Esophagus (tissue), 2 donors: ENCODE data around the gene PAQR5. TPM values are rescaled to one million over a fixed set of nuclear protein-coding genes. Genes with fewer than 3 reads are reported as not detected.

ENCODE experiments used
- H3K27ac ChIP-seq, 2 donors: one replicate each; pipeline ENCODE4 v1.5.1; 2013; ENCODE audit warnings: low read depth in 2 of 2, mild to moderate bottlenecking in 2 of 2, inconsistent platforms in 1 of 2, low read length in 1 of 2, moderate library complexity in 1 of 2
- H3K27me3 ChIP-seq, 2 donors: one replicate each; pipeline ENCODE4 v1.6.1; 2013; ENCODE audit warnings: low read length in 2 of 2, control low read depth in 1 of 2, mild to moderate bottlenecking in 1 of 2; ENCODE audit not compliant: insufficient read depth in 2 of 2, control insufficient read depth in 1 of 2
- H3K36me3 ChIP-seq, 2 donors: one replicate each; pipeline ENCODE4 v1.6.1; 2013; ENCODE audit warnings: low read length in 1 of 2; ENCODE audit not compliant: control insufficient read depth in 2 of 2, insufficient read depth in 2 of 2
- H3K4me1 ChIP-seq, 2 donors: one replicate each; pipeline ENCODE4 v1.6.1; 2013; ENCODE audit warnings: low read length in 1 of 2; ENCODE audit not compliant: control insufficient read depth in 2 of 2, insufficient read depth in 2 of 2
- H3K4me3 ChIP-seq, 2 donors: one replicate each; pipeline ENCODE4 v1.5.1; 2013; ENCODE audit warnings: low read length in 2 of 2, mild to moderate bottlenecking in 2 of 2, low read depth in 1 of 2, moderate library complexity in 1 of 2
- H3K9me3 ChIP-seq, 2 donors: one replicate each; pipeline ENCODE4 v1.6.1; 2013; ENCODE audit warnings: mild to moderate bottlenecking in 2 of 2, low read depth in 1 of 2, low read length in 1 of 2, moderate library complexity in 1 of 2; ENCODE audit not compliant: control insufficient read depth in 2 of 2, insufficient read depth in 1 of 2
- WGBS, 2 donors: extraction: QIAGEN DNeasy Blood & Tissue Kit; methylation state at CpG; one replicate each; pipeline ENCODE4 v1.1.7; 2013; 5-methylcytosine and 5-hydroxymethylcytosine counted together
- polyA plus RNA-seq, 2 donors: library from polyadenylated mRNA; stranded (reverse); fragments of 200-250 nt; gene quantifications; one replicate each; pipeline ENCODE4 v1.2.3, GENCODE V29; 2013
- donor health status: healthy with polysubstance abuse.
- donor health status: Bipolar disorder and iron deficiency.

PAQR5 gene, protein sequence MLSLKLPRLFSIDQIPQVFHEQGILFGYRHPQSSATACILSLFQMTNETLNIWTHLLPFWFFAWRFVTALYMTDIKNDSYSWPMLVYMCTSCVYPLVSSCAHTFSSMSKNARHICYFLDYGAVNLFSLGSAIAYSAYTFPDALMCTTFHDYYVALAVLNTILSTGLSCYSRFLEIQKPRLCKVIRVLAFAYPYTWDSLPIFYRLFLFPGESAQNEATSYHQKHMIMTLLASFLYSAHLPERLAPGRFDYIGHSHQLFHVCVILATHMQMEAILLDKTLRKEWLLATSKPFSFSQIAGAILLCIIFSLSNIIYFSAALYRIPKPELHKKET
- polyA plus RNA-seq, result 10 to 100 TPM in 1 of 2 donors, 1 to 10 TPM in 1; 8.5 to 10.5 TPM

DNA sequence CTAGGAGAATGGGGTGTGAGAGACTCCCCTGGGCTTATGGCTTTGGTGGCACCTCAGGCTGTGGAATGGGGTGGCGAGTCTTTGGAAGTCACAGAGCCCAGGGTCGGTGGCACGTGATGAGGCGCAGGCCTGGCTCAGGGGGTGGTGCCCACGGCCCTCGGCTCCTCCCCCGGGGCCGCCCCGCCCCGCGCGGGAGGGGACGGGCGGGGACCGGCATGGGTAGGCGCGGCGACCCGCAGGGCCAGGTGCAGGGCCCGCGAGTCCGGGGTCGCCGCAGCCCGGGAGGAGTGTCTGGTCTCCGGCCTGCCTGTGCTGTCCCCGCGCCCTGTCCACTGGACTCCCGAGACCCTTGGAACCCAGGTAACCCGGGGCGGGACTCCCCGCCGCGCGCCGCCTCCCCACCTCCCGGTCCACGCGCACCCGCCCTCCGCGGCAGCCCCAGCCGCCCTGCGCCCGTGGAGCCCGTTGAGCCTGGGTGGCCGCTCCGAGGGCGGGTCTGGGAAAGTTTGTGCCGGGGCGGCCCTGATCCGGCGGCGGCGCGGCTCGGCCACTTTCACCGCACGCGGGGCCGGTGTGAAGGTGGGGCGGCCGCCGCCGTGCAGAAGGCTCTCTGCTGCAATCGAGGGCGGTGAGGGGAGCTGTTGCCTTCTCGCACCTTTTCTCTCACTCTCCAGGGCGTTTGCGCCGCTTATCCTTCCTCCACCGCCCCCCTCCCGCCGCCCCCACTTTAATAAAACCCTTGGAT lies at the start of gene PAQR5:
Gene PAQR5 (plus strand): TSS at position 216 of the 745 bp plus-strand sequence. CDS start 61,169 bp downstream, outside the sequence.
- H3K4me1 ChIP-seq, result peaks cover 0 to 12% of the 10 kb centered on the region in 2 donors
- 1% methylated on average over 53 to 74 of the region's 74 CpGs for WGBS, 2 donors
- no peaks in the 10 kb centered on the region for H3K36me3 ChIP-seq
- H3K27me3 ChIP-seq, result no peaks in the 10 kb centered on the region
- no peaks in the 10 kb centered on the region for H3K9me3 ChIP-seq
- no peak within 1 kb of the TSS for H3K27ac ChIP-seq
- peak within 1 kb of the TSS; percentile 51 to 56 for H3K4me3 ChIP-seq

DNA sequence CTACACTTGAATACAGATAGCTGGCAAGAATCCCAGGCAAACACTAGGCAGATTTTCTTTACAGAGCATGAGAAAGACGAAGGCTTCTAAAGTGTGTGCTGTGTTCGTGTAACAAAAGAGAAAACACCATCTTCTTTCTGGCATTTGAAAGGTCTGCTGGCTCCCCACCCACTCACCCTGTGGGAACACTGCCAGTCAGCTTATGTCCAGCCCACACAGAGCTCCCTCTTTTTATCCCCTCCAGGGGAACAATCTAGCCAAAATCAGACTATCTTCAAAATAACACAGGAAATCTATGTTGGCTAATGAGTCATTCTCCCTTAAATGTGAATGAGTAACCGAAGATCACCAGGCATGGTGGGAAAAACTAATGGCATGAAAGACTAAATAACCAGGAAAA lies 45.6 kb upstream of the PAQR5 start:
- Histone ChIP-seq H3K36me3 (peaks cover 0 to 4% of the 10 kb centered on the region in 2 donors), H3K4me1 (peaks cover 0 to 3% of the 10 kb centered on the region in 2 donors), H3K27ac (no peak overlapping the region), H3K9me3 (peaks cover 0 to 2% of the 10 kb centered on the region in 2 donors), H3K4me3 (no peak overlapping the region), H3K27me3 (no peaks in the 10 kb centered on the region)
- WGBS, 2 donors, result 33 to 35% methylated on average over 3 of the region's 3 CpGs

DNA sequence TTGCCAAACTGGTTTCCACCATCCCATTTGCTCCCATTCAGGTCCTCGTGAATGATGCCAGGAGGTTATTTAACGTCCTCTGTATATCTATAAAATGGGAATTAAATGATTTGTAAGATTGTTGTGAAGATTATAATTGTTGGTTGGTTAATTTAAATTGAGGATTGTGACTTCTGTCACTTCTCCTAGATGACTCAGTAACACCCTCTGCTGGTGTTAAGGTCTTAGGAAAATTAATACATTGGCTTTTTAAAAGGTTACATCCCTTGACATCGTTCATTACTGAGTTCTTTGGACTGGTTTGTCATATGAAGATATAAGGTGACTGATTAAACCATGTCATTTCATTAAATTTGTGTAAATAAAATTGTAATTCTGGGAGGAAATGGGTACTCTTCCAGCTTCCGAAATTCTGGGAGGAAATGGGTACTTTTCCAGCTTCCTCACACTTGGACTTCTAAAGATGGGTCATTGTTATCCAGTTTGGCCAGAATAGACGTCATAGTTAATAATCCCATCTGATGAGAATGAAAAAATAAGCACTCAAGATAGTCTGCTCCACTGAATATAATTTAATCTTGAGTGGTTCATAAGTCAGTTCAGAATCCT lies 33.3 kb upstream of the PAQR5 start:
- WGBS, 2 donors, result 38% methylated on average over 5 of the region's 5 CpGs
- H3K4me1 ChIP-seq, result no peaks in the 10 kb centered on the region
- no peaks in the 10 kb centered on the region for H3K27me3 ChIP-seq
- no peak overlapping the region for H3K27ac ChIP-seq
- no peaks in the 10 kb centered on the region for H3K9me3 ChIP-seq
- no peak overlapping the region for H3K4me3 ChIP-seq
- H3K36me3 ChIP-seq, result peaks cover 0 to 3% of the 10 kb centered on the region in 2 donors

DNA sequence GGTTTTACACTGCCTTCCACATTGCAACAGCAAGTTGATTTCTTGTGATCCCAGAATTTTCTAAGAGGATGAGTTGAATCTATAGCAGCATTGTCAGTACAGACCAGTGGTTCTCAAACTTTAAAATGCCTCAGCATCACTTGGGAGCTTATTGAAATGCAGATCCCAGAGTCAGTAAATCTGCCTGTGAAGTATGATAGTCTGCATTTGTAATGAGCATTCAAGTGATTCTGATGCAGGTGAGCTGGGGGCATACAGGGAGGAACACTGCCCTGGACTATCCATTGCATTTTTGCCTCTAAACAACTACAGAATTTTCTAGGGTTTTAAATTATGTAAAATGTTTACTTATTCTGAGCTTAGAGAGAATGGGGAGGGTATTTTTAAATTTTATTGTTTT lies 27.5 kb upstream of the PAQR5 start:
- H3K4me1 ChIP-seq, result peaks cover 0 to 3% of the 10 kb centered on the region in 2 donors
- no peak overlapping the region for H3K4me3 ChIP-seq
- H3K9me3 ChIP-seq, result no peaks in the 10 kb centered on the region
- no peak overlapping the region for H3K27ac ChIP-seq
- peaks cover 0 to 3% of the 10 kb centered on the region in 2 donors for H3K36me3 ChIP-seq
- H3K27me3 ChIP-seq, result no peaks in the 10 kb centered on the region

DNA sequence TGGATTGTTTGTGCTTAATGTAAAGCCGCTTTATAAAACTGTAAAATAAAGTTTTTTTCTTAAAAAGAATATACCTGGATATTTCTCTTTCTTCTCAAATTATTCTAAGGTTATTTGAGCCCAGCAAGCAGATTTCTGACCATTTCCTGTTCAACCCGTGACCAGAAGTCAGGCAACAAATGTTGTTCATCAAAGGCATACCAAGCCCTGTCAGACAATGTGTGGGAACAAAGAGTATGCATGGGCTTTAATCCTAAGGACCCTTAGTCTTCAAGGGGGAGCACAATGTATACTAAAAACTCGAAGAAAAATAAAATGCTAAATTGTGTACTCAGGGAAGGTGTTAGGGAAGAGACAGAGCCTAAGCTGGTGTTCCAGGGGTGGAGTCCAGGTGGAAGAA lies 26.6 kb upstream of the PAQR5 start:
- Histone ChIP-seq H3K27me3 (no peaks in the 10 kb centered on the region), H3K4me3 (no peak overlapping the region)

DNA sequence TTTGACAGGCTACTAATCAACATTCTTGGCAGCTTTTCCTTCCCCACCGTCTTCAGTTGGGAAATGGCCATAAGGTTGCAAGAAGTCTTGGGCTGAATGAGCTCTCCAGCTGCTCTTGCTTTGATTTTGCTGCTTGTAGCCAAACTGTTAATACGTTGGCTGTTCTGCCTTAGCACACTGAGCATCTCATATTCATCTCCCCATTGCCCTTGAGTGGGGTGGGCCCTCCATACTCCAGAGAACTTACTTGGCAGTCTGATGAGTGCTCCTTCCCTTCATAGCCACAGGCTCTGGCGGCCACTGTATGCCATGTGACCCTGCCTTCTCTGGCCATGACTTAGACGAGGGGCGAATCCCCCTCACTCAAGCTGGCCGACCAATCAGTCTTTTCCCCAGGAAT lies 25.8 kb upstream of the PAQR5 start:
- Histone ChIP-seq H3K36me3 (peaks cover 0 to 3% of the 10 kb centered on the region in 2 donors), H3K27ac (no peak overlapping the region)

More for the DNA sequence above, 26.6 kb upstream of the PAQR5 start:
- no peak overlapping the region for H3K27ac ChIP-seq
- H3K9me3 ChIP-seq, result no peaks in the 10 kb centered on the region
- 65 to 70% methylated on average over 3 of the region's 3 CpGs for WGBS, 2 donors
- H3K4me1 ChIP-seq, result peaks cover 0 to 3% of the 10 kb centered on the region in 2 donors
- H3K36me3 ChIP-seq, result peaks cover 0 to 3% of the 10 kb centered on the region in 2 donors

DNA sequence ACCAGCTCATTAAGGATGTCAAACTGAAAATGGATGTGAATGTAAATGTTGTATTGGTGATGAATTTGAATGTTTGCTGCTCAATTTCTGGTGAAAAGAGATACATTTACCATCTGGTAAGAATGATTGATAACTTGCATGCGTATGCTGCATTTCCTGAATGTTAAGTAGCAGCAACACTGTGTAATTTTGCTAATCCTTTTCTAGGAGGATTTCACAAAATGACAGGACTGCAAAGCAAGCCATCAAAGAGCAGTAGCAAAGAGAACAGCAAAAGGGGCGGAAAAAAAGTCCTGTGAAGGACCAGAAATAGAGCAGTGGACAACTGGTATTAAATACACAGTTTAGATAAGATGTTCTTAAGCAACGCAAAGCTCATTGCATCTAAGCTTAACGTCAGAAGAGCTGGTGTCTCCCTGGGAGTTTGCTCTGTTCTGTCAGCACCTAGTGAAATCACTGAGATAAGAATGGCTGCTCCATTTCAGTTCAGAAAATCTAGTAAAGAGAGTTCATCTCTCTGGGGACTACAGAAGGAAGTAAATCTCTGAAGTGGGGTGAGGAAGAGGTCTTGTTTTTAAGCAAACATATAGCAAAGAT lies 23.5 kb upstream of the PAQR5 start:
- Histone ChIP-seq H3K4me1 (peaks cover 0 to 3% of the 10 kb centered on the region in 2 donors), H3K9me3 (no peaks in the 10 kb centered on the region), H3K36me3 (no peaks in the 10 kb centered on the region), H3K27me3 (no peaks in the 10 kb centered on the region), H3K4me3 (no peak overlapping the region), H3K27ac (no peak overlapping the region)
- WGBS, 2 donors, result 67 to 75% methylated on average over 4 of the region's 4 CpGs

More for the DNA sequence above, 25.8 kb upstream of the PAQR5 start:
- Histone ChIP-seq H3K27me3 (no peaks in the 10 kb centered on the region), H3K4me3 (no peak overlapping the region), H3K4me1 (peaks cover 0 to 3% of the 10 kb centered on the region in 2 donors), H3K9me3 (no peaks in the 10 kb centered on the region)
- WGBS, 2 donors, result 77 to 90% methylated on average over 6 of the region's 6 CpGs

DNA sequence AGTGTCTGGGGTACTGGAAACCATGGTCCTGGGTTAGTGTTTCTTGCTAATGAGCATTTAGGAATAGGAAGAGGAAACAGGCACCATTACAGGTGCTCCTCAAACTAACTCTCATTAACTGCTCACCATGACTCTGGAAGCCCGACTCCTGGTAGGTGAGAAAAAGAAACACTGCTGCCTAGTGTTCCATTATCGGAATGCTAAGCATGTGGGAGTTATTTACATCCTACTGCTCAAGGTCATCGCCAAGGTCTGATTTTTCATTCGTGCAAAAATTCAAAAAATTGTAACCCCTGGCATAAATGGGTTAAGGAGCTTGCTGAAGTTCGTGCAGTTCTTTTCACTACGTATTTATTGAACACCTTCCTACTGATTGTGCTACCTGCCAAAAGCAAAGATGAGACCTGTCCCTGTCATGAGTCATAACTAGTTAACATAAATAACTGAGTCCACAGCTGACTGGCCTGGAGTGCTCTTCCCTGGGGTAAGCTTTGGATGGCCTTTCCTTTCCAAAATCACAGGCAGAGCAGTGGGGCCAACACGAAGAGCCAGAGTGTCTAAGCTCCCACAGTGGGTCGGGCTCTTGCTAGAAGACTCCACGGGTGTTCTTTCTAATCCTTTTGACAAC lies 22.7 kb upstream of the PAQR5 start:
- 50 to 51% methylated on average over 9 of the region's 9 CpGs for WGBS, 2 donors
- Histone ChIP-seq H3K9me3 (no peaks in the 10 kb centered on the region), H3K4me3 (no peak overlapping the region), H3K4me1 (peaks cover 0 to 3% of the 10 kb centered on the region in 2 donors), H3K27me3 (no peaks in the 10 kb centered on the region), H3K36me3 (no peaks in the 10 kb centered on the region), H3K27ac (no peak overlapping the region)

DNA sequence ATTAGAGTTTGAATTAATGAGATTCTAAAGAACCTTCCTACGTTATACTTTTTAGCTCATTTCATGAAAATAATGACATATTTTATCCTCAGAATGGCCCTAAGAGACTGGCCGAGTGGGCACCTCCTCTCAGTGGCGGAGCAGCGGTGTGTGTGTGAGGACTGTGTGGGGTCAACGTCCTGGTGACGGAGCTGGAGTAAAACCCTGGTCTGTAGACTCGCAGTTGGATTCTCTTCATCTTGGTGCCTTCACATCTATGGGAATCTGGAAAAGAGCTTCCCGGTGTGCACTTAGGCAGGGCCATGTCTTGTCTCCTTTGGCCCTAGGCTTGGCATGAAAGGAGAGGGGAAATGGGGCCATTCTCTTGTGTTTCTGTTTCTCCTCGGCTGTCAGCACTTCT lies 21.4 kb upstream of the PAQR5 start:
- Histone ChIP-seq H3K27me3 (no peaks in the 10 kb centered on the region), H3K4me3 (no peak overlapping the region), H3K4me1 (peaks cover 0 to 3% of the 10 kb centered on the region in 2 donors), H3K36me3 (no peaks in the 10 kb centered on the region), H3K9me3 (no peaks in the 10 kb centered on the region), H3K27ac (no peak overlapping the region)
- WGBS, 2 donors, result 87 to 92% methylated on average over 9 of the region's 9 CpGs
